ENCODE results near the gene ANXA11.

DNA sequence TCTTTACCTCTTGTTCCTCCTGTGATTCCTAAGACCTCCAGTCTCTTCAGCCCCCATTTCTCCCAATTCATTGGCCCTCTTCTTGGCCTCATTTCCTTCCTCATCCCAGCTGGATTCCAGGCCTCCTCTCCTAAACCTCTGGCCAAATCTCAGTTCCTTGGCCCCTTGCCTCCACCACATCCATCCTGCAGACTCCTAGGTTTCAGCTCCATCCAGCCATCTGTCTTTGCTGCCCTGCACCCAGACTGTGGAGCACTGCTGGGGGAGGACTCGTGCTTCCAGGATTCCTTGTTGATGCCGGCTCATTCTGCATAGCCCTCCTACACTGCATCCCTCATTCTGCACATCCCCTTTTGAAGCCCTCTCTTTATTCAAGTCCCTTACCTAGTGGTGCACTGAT lies 66.1 kb downstream of the ANXA11 start:
- TF ChIP-seq CTCF (IDR thresholded peaks at IDR 0.05) (no peak), POLR2A (IDR thresholded peaks at IDR 0.05) (no peak)
